HEK293 (cell line): Measurements from ENCODE around the gene NLGN3.

ENCODE experiments used
- CTCF ChIA-PET: fragments of 350-600 bp; formaldehyde crosslinking; extraction: SDS; loops from one replicate; lab custom pipeline; 2021; ENCODE audit warnings: antibody characterized with exemption; lab: Yijun Ruan, JAX
- POLR2A ChIA-PET: fragments of 300-600 bp; formaldehyde crosslinking; extraction: SDS; loops from one replicate; lab custom pipeline; 2020; ENCODE audit warnings: antibody characterized with exemption, inconsistent platforms; lab: Yijun Ruan, JAX
- H3K27ac ChIP-seq: fragments of 200-500 bp; sonication (Bioruptor generic); 2 replicates; pipeline ENCODE4 v1.5.1; 2014; ENCODE audit warnings: low read depth, low read length, control low read depth, inconsistent platforms; ENCODE audit errors: extremely low read depth
- H3K36me3 ChIP-seq, 2 experiments: fragments of 200-500 bp in 1 of 2; sonication (Bioruptor generic) in 1 of 2; 1 replicate in 1 of 2; 2 replicates in 1 of 2; pipeline ENCODE4 v1.5.1; 2014 to 2017; ENCODE audit warnings: inconsistent platforms in 2 of 2, low read length in 2 of 2; ENCODE audit not compliant: control insufficient read depth in 2 of 2, insufficient read depth in 1 of 2
- H3K4me1 ChIP-seq: fragments of 200-500 bp; sonication (Bioruptor generic); 2 replicates; pipeline ENCODE4 v1.5.1; 2014; ENCODE audit warnings: mild to moderate bottlenecking, low read length, inconsistent platforms; ENCODE audit not compliant: control insufficient read depth, insufficient read depth
- H3K4me3 ChIP-seq: 2 replicates; pipeline ENCODE4 v1.5.1; 2011; ENCODE audit warnings: low read depth, mild to moderate bottlenecking, control low read depth, low read length, moderate library complexity
- H3K9me3 ChIP-seq: fragments of 200-500 bp; sonication (Bioruptor generic); 2 replicates; pipeline ENCODE4 v1.5.1; 2014; ENCODE audit warnings: low read depth, low read length, inconsistent platforms; ENCODE audit not compliant: control insufficient read depth, insufficient read depth
- EGR2 ChIP-seq: fragments of 450-650 bp; formaldehyde crosslinking; IDR thresholded peaks from 2 replicates; pipeline ENCODE4 v1.5.1; 2016; ENCODE audit warnings: low read depth, missing biosample characterization, missing genetic modification characterization
- GLIS1 ChIP-seq: fragments of 450-650 bp; formaldehyde crosslinking; IDR thresholded peaks from 2 replicates; pipeline ENCODE4 v1.5.1; 2016; ENCODE audit warnings: missing biosample characterization, missing genetic modification characterization
- HIC1 ChIP-seq: fragments of 450-650 bp; formaldehyde crosslinking; IDR thresholded peaks from 2 replicates; pipeline ENCODE4 v1.5.1; 2016; ENCODE audit warnings: missing biosample characterization, missing genetic modification characterization
- MEIS1 ChIP-seq: sonication (generic); formaldehyde crosslinking; IDR thresholded peaks from 2 replicates; pipeline ENCODE4 v1.8.1; 2022; ENCODE audit warnings: missing genetic modification reagents, mild to moderate bottlenecking, borderline replicate concordance
- PRDM1 ChIP-seq: fragments of 450-650 bp; formaldehyde crosslinking; IDR thresholded peaks from 2 replicates; pipeline ENCODE4; 2016; ENCODE audit warnings: missing biosample characterization, missing genetic modification characterization
- YY1 ChIP-seq: fragments of 450-650 bp; formaldehyde crosslinking; IDR thresholded peaks from 2 replicates; pipeline ENCODE4 v1.5.1; 2018; ENCODE audit warnings: missing biosample characterization, missing genetic modification characterization
- ZBTB17 ChIP-seq: fragments of 450-650 bp; formaldehyde crosslinking; IDR thresholded peaks from 2 replicates; pipeline ENCODE4 v1.5.1; 2016; ENCODE audit warnings: missing biosample characterization, missing genetic modification characterization
- ZBTB49 ChIP-seq: fragments of 450-650 bp; formaldehyde crosslinking; IDR thresholded peaks from 2 replicates; pipeline ENCODE4 v1.5.1; 2016; ENCODE audit warnings: missing biosample characterization, missing genetic modification characterization, low read depth
- ZBTB6 ChIP-seq: fragments of 450-650 bp; formaldehyde crosslinking; IDR thresholded peaks from 2 replicates; pipeline ENCODE4 v1.5.1; 2017; ENCODE audit warnings: missing biosample characterization, missing genetic modification characterization
- ZEB2 ChIP-seq: fragments of 450-650 bp; formaldehyde crosslinking; IDR thresholded peaks from 2 replicates; pipeline ENCODE4 v1.5.1; 2016; ENCODE audit warnings: missing biosample characterization, missing genetic modification characterization
- ZFP3 ChIP-seq: fragments of 450-650 bp; formaldehyde crosslinking; IDR thresholded peaks from 2 replicates; pipeline ENCODE4 v1.5.1; 2016; ENCODE audit warnings: low read depth, missing biosample characterization, missing genetic modification characterization
- ZNF513 ChIP-seq: fragments of 450-650 bp; IDR thresholded peaks from 2 replicates; pipeline ENCODE4 v1.5.1; 2018; ENCODE audit warnings: missing biosample characterization, missing genetic modification characterization
- ZNF548 ChIP-seq: fragments of 450-650 bp; formaldehyde crosslinking; IDR thresholded peaks from 2 replicates; pipeline ENCODE4 v1.5.1; 2016; ENCODE audit warnings: missing biosample characterization, missing genetic modification characterization
- ZSCAN23 ChIP-seq: fragments of 450-650 bp; formaldehyde crosslinking; IDR thresholded peaks from 2 replicates; pipeline ENCODE4 v1.5.1; 2016; ENCODE audit warnings: missing biosample characterization, missing genetic modification characterization

The NLGN3 gene

GRCh38 chrX:71217298-71217697, 72.7 kb downstream of the NLGN3 start:
- no peak overlapping the region for H3K4me3 ChIP-seq
- H3K27ac ChIP-seq: no peak overlapping the region
- ChIA-PET CTCF (no interaction called here), POLR2A (no interaction called here)
- no peaks in the 10 kb centered on the region for H3K4me1 ChIP-seq
- no peak for TF ChIP-seq ZNF548 (tag by site-specific recombination)
- TF ChIP-seq ZBTB17: no peak
- TF ChIP-seq ZBTB6 (tag by site-specific recombination): no peak
- no peak for TF ChIP-seq ZSCAN23 (tag by site-specific recombination)
- TF ChIP-seq ZEB2 (tag by site-specific recombination): no peak
- TF ChIP-seq EGR2 (tag by site-specific recombination): no peak
- TF ChIP-seq YY1 (tag by site-specific recombination): no peak
- TF ChIP-seq ZBTB49 (tag by site-specific recombination): no peak
- TF ChIP-seq GLIS1: no peak
- TF ChIP-seq ZFP3 (tag by site-specific recombination): no peak
- no peak for TF ChIP-seq MEIS1 (CRISPR knock-in tag)
- TF ChIP-seq PRDM1: no peak
- no peak for TF ChIP-seq HIC1
- no peak for TF ChIP-seq ZNF513
- H3K36me3 ChIP-seq: no peaks in the 10 kb centered on the region; a peak in 1 of 3 replicates
- no peaks in the 10 kb centered on the region for H3K9me3 ChIP-seq
